WTC11 (cell line): ENCODE measurements around the gene HDAC10.
"Not testable (repeated sequence)": the region's sequence is repeated elsewhere in the genome, so short reads cannot be mapped to it uniquely, and the experiment has no call there.

Source experiments
- AFF4 ChIP-seq: sonication (generic); formaldehyde crosslinking; IDR thresholded peaks from 2 replicates; pipeline ENCODE4 v1.8.1; 2023; ENCODE audit warnings: mild to moderate bottlenecking, missing genetic modification reagents, borderline replicate concordance
- CTCF ChIP-seq: fragments of 200-600 bp; IDR thresholded peaks from 2 replicates; pipeline ENCODE4 v1.8.0; 2022; ENCODE audit warnings: antibody characterized with exemption
- E2F4 ChIP-seq: sonication (generic); formaldehyde crosslinking; IDR thresholded peaks from 2 replicates; pipeline ENCODE4 v1.8.1; 2022; ENCODE audit warnings: low read depth, mild to moderate bottlenecking, moderate library complexity, missing genetic modification reagents, borderline replicate concordance
- MAX ChIP-seq: sonication (generic); formaldehyde crosslinking; IDR thresholded peaks from 2 replicates; pipeline ENCODE4 v1.8.0; 2022; ENCODE audit warnings: mild to moderate bottlenecking, missing genetic modification reagents
- MXD4 ChIP-seq: fragments of 250-450 bp; sonication (Bioruptor Pico); IDR thresholded peaks from 2 replicates; pipeline ENCODE4 v1.8.0; 2021; ENCODE audit warnings: mild to moderate bottlenecking, moderate library complexity, borderline replicate concordance
- OVOL2 ChIP-seq: fragments of 250-450 bp; sonication (Bioruptor Pico); IDR thresholded peaks from 2 replicates; pipeline ENCODE4 v1.9.0; 2021; ENCODE audit warnings: mild to moderate bottlenecking, borderline replicate concordance
- SP1 ChIP-seq: sonication (generic); formaldehyde crosslinking; conservative IDR thresholded peaks from 2 replicates; pipeline ENCODE4 v1.8.1; 2022; ENCODE audit warnings: missing genetic modification reagents

- TF ChIP-seq CTCF; OVOL2 (CRISPR knock-in tag); MXD4 (CRISPR knock-in tag); AFF4 (CRISPR knock-in tag); SP1; MAX; E2F4 (CRISPR knock-in tag): not testable (repeated sequence)
Observed at GRCh38 chr22:50273352-50273751, 22.3 kb upstream of the HDAC10 start.
